Retina (tissue), 1 donor: ENCODE measurements around the gene PYDC1.
"Not testable (repeated sequence)": the region's sequence is repeated elsewhere in the genome, so short reads cannot be mapped to it uniquely, and the experiment has no call there.

Experiments
- DNase-seq: peaks from one replicate; pipeline ENCODE4 v3.0.0-alpha.2; 2016

Gene PYDC1

DNA sequence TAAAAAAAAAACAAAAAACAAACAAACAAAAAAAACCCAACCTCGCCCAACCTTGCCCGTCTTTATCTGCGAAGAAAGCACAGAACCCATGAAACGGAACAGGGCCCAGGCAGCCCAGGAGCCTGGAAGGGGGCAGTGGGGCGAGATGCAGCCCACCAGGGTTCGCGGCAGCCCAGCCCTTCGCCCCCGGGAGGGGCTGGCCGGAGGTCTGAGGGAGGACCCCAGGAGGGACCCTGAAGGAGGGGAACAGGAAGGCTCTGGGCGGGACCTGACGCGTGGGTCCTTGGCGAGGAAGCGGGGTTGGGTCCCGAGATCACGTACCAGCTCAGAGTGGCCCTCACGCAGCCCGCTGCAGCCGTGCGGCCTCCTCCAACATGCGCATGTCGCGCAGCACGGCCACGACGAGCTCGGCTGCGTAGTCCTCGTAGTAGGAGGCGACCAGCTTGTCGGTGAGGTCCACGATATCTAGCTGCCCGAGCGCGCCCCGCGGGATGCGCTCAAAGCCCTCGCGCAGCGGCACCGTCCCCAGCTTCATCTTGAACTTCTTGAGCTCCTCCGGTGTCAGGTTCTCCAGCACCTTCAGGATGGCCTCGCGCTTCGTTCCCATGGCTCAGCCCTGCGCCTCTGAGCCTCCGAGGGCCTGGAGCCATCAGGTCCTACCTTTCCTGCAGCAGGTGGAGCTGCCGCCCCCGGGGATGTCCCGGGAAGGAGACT lies at the start of gene PYDC1:
PYDC1 (minus strand) TSS at position 714 of the 714 bp plus-strand sequence; CDS start at position 607, 107 bp downstream.
- DNase-seq: peak; percentile 70

DNA sequence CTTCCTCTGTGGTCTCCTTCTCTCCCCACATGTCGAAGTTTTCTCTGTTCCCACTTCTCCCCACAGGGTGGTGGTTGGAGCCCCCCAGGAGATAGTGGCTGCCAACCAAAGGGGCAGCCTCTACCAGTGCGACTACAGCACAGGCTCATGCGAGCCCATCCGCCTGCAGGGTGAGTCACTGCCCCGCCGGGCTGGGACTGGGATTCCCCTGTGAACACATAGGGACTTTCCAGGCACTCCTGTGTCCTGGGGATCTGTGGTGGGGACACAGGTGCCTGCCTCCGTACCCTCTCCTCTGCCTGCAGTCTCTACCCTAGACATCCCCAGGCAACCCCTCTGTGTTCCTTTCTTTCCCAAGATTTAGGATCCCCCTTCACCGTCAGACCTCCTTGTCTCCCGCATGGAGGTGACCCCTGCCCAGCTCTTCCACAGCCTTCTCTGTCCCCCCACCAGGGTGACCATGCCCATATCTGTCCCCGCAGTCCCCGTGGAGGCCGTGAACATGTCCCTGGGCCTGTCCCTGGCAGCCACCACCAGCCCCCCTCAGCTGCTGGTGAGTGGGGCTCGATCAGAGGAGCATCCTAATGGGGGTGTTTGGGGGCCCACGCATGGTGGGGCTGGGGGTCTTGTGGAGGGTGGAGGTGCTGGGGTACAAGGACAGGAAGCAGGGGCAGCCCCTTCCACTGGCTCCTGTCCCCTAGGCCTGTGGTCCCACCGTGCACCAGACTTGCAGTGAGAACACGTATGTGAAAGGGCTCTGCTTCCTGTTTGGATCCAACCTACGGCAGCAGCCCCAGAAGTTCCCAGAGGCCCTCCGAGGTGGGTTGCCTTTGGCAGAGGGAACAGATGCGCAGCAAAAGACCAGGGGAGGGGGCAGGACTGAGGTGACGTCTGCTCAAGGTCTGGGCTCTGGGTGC lies 48.7 kb upstream of the PYDC1 start:
- DNase-seq: no peak

DNA sequence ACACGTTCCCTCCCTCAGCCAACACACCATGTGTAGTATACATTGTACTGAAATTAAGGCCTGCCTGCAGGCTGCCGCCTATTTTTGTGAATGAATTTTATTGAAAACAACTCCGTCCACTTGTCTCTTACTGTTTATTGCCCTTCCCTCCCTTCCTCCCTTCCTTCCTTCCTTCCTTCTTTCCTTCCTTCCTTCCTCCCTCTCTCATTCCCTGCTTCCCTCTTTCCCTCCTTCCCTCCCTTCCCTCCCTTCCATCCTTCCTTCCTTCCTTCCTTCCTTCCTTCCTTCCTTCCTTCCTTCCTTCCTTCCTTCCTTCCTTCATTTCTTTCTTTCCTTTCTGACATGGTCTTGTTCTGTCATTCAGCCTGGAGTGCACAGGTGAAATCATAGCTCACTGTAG lies 45.1 kb upstream of the PYDC1 start:
- DNase-seq: no peak

DNA sequence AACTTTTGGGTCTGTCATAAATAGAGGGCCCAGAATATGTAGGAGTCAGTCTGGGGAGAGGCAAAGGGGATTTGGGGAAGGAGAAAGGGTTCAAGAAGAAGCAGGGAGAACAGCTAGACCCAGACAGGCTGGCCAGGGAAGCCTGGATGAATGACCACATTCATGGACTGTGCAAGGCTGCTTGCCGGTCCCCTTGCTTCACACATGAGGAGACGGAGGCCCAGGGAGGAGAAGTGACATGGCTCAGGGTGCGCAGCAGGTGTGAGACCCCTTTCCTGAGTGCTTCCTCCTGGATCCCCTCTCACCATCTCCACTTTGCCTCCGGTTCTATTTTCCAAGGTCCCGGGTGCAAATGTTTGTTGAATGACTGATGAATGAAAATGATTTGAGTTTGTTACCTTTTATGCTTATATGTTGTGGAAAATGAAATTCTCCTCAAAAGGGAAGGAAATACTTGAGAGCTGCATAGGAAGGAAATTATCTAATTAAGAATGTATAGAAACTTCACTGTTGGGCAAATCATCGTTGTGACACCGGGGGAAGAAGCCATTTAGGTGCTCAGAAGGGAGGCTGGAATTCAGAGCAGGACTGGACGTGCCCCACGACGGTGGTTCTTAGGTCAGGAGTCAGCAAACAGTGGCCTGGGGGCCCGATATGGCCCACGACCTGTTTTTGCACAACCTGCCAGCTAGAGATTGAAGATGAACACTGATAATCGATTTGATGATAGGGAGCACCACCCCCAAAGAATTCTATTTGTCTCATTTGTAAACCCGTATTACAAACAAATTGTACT lies 43.4 kb upstream of the PYDC1 start:
- DNase-seq: no peak

DNA sequence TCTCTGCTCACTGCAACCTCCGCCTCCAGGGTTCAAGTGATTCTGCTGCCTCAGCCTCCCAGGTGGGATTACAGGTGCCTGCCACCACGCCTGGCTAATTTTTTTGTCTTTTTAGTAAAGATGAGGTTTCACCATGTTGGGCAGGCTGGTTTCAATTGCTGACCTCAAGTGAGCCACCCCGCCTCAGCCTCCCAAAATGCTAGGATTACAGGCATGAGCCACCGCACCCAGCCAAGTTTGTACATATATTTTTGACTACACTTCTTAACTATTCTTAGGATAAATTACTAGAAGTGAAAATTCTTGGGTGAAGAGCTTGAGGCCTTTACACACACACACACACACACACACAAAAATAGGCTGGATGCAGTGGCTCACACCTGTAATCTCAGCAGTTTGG lies 41.4 kb upstream of the PYDC1 start:
- DNase-seq: no peak

DNA sequence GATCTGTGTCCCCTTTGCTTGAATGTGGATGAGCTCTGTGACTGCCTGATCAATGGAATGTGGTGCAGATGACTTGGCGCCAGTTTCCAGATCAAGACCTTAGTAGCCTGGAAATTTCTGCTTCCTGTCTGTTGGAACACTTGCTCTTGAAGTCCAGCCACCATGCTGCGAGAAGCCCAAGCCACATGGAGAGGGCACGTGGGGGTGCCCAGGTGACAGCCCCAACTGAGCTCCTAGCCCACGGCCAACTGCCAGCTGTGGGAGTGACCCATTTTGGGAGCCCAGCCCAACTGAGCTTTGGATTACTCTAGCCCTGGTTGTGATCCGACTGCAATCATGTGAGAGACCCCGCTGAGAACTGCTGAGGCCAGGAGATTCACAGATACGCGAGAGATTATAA lies 39.5 kb upstream of the PYDC1 start:
- no peak for DNase-seq

DNA sequence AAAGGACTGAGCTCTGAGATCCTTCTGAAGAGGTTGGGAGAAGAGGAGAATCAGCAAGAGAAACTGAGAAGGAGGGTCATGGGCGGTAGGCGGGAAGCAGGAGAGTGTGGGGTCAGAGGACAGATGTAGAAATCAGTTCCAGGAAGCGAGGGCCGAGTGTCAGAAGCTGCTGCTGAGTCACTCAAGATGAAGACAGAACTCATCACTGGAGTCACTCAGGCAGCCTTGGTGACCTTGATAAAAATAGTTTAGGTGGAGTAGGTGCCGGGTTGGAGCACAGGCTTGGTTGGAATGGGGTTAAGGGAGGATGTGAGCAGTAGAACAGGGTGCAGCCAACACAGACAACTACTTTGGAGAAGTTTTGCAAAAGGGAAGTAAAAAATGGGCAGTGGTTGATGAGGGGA lies 36.7 kb upstream of the PYDC1 start:
- no peak for DNase-seq

DNA sequence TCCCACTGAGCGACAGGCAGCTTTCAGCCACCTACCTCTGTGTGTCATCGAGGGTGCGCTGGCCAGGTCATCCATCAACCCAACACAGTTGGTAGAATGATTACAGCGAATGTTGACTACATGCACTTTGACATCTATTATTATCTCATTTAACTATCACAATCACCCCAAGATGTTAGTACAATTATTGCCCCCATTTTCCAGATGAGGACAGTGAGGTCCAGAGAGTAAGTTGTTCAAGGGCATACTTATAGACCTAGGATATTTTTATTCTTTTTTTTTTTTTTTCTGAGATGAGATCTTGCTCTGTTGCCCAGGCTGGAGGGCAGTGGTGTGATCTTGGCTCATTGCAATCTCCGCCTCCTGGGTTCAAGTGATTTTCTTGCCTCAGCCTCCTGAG lies 34.5 kb upstream of the PYDC1 start:
- DNase-seq: no peak

DNA sequence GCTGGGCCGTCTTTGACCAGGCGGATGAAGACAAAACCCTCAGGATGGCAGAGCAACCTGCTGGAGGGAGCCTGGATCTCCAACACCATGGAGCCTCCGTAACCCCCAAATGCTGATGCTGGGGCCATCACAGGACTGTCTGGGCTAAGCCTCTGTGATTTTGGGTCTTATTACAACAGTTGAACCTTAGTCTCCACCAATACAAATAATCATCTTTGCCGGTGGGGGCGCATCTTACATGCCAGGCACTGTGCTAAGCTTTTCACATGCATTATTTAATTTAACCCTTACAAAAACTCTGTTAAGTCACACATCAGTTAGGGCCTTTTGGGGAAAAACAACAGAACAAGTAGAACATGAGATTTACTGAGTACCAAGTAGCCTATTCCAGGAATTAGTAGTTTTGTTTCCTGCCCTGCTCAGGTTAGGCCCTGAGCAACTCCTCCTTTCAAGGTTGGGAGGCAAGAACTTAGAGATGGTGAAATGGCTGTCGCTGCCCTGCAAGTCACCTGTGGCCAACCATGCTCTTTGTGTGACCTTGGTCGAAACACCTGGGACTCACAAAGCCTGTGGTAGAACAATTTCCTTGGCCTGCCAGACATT lies 33.9 kb upstream of the PYDC1 start:
- no peak for DNase-seq

DNA sequence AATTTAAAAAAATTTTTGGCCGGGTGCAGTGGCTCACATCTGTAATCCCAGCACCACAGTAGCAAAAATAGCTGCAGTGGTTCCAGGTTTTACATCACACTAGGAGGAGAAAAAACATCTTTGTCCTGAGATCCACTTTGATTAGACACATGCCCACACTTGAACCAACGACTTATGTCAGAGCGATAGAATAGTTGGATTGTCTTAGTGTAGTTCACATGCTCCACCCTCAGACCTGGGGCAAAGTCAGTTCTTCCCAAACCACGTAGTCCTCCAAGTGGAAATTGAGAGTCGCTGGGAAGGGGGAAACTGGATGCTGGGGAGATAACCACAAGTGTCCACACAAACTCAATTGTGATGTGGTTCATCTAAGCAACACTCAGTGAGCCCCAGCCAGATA lies 31.4 kb upstream of the PYDC1 start:
- no peak for DNase-seq

DNA sequence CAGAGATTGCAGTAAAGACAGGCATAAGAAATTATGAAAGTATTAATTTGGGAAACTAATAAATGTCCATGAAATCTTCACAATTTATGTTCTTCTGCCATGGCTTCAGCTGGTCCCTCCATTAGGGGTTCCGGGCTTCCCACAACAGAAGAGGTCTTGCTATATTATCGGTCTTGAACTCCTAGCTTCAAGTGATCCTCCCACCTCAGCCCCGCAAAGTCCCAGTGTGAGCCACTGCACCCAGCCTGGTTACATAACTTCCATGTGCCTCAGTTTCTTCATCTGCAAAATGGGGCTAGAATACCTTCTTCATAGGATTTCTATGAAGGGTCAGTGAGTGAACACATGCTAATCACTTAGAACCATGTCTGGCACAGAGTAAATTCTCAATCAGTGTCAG lies 29.4 kb upstream of the PYDC1 start:
- no peak for DNase-seq

DNA sequence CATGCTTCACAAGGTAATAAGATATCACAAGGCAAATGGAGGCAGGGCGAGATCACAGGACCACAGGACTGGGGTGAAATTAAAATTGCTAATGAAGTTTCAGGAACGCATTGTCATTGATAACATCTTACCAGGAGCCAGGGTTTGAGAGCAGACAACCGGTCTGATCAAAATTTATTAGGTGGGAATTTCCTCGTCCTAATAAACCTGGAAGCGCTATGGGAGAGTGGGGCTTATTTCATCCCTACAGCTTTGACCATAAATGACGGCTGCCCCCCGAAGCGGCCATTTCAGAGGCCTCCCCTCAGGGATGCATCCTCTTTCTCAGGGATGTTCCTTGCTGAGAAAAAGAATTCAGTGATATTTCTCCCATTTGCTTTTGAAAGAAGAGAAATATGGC lies 28.7 kb upstream of the PYDC1 start:
- not testable (repeated sequence) for DNase-seq

DNA sequence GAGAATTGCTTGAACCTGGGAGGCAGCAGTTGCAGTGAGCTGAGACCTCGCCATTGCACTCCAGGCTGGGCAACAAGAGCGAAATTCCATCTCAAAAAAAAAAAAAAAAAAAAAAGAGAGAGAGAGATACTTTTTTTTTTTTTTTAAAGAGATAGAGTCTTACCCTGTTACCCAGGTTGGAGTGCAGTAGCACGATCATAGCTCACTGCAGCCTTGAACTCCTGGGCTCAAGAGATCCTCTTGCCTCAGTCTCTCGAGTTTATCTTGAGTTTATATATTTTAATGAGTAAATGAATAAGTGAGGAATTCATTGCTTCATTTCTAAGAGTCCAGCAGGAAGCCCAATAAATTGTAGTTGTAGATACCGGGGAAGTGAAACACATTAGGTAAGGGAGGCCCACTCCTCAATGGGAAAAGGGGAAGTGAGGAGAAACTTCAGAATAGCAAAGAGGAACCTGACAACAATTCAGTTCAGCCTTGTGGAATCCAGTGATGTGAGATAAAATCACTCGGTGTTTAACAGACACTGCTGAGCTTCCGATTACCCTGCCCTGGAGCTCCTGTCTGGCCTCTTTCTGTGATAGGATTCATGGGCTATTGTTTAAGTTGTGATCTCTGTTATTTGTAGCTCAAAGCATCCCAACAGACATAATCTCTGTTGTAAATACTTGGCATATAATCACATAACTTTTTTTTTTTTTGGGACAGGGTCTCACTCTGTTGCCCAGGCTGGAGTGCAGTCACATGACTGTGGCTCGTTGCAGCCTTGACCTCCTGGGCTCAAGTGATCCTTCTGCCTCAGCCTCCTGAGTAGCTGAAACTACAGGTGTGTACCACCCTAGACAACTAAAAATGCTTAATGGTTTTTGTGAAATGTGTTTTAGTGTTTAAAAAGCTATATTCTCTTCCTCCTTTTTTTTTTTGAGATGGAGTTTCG lies 27.1 kb upstream of the PYDC1 start:
- no peak for DNase-seq

DNA sequence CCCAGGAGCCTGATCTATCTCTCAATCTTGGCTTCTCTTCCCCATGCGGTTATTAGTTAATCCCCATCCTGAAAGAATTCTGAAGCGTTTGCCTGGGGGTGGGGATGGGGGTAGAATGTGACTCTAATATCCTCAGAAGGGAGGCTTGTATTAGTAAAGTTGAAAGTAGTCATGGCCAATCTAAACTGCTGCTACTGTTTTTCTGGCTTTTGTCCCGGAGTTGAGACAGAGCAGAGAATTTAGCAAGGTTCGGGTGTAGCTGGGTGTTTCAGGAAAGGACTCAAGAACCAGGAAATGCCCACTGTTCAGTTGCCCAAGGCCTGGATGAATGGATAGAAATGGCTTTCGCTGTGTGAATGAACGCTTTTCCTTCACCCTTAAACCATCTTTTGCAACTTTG lies 25.3 kb upstream of the PYDC1 start:
- DNase-seq: no peak

DNA sequence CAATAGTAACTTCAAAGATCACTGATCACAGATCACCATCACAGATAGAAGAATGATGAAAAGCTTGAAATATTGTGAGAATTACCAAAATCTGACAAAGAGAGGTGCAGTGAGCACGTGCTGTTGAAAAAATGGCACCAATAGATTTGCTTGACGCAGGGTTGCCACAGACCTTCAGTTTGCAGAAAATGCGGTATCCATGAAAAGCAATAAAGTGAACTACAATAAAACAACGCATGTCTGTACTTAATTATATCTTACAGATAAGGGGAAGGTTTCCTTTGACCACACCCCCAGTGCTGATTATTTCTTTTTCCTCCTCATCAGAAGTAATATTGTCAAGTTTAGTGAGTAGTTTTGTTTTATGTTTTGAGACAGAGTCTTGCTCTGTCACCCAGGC lies 21.1 kb upstream of the PYDC1 start:
- DNase-seq: no peak

DNA sequence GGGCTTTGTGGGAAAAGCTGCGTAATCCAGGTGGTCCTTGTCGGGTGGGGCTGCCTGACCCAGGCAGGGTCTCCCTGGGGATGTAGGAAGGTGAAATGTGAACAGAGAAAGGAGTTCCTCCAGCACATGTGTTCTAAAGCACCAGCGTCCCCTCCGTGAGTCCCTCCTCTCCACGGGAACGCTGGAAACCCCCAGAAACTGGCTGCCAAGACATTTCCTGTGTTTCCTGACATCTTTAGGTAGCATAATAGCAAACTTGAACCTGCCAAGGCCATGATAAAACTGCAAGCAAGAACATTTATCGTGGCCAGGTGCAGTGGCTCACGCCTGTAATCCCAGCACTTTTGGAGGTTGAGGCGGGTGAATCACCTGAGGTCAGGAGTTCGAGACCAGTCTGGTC lies 12.6 kb upstream of the PYDC1 start:
- no peak for DNase-seq

DNA sequence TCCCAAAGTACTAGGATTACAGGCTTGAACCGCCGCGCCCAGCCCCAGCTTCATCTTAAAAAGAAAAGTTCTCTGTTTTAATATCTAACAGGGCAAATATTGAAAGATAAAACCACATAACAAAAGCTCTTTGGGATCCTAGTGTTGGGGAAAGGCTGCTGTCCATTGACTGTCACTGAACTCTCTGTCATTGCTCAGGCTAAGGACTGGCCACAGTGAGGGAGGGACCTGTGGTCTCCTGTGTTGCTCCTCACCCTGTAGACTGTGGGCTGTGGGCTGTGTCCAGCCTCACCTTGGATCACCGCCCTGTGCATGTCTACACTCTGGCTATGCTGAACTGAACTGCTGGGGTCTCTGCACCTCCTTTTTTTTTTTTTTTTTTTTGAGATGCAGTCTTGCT lies 11.3 kb upstream of the PYDC1 start:
- no peak for DNase-seq

DNA sequence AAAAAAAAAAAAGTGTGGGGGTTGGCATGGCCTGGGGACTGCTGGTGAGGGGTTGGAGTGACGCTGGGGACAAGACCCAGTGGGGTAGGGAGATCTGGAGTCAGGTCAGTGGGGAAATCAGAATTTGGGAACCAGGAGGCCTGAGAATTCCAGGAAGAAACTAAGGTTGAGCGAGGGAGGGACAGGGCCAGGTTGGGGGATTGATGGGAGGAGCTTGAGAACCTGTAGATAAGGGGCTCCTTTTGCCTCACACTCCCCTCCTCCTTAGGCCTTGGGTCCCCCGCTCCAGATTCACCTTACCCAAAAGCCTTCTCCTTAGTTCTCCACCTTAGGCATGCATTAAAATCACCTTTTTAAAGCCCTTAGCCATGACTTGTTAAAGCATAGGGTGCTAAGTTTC lies 8.3 kb upstream of the PYDC1 start:
- DNase-seq: no peak

DNA sequence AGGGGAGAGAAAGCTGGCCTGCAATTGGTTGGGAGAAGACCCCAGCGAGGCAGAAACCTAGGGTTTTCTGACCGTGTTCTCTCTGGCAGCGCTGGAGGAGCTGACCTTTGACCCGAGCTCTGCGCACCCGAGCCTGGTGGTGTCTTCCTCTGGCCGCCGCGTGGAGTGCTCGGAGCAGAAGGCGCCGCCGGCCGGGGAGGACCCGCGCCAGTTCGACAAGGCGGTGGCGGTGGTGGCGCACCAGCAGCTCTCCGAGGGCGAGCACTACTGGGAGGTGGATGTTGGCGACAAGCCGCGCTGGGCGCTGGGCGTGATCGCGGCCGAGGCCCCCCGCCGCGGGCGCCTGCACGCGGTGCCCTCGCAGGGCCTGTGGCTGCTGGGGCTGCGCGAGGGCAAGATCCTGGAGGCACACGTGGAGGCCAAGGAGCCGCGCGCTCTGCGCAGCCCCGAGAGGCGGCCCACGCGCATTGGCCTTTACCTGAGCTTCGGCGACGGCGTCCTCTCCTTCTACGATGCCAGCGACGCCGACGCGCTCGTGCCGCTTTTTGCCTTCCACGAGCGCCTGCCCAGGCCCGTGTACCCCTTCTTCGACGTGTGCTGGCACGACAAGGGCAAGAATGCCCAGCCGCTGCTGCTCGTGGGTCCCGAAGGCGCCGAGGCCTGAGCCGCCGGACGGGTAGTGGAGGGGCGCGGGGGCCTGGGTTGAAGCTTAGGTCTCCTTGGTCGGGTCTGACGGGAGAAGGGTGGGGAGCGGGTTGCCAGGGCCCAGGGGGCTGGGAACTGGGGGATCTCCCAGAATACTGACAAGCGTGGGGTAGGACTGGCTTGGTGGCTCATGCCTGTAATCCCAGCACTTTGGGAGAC lies 7.4 kb upstream of the PYDC1 start:
- DNase-seq: no peak

DNA sequence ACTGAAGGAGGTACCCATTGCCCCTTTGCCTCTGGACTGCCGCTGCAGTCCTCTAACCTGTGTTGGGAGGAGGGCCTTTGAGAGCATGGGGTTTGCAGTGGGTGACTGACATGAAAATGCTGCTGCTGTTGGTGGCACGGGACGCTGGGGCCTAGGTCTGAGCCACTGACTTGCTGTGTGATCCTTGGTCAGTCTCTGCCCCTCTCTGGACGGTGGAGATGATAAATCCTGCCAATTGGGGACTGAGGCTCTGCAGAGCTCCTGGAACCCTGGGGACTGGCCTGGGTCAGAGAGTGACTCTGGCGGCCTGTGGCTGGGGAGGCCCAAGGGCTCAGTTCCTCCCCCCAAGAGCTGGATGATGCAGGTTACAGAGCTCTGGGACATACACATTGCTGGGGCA lies 6.1 kb upstream of the PYDC1 start:
- no peak for DNase-seq
